Gastrocnemius medialis (tissue), 4 donors: ENCODE measurements around the gene GLDC. TPM values are rescaled to one million over a fixed set of nuclear protein-coding genes. Genes with fewer than 3 reads are reported as not detected.

Experiments used
- ATAC-seq, 2 donors: fragments of 150-250 bp; one replicate each; pipeline ENCODE4 v1.9.1; 2016
- DNase-seq, 2 donors: peaks; one replicate each; pipeline ENCODE4 v3.0.0-alpha.2; 2019
- H3K27ac ChIP-seq, 4 donors: fragments of 200-600 bp; sonication (generic); 1 replicate in 1 of 4; 2 replicates in 3 of 4; pipeline ENCODE4 v1.5.1; 2016 to 2018; ENCODE audit warnings: mild to moderate bottlenecking in 2 of 4, moderate library complexity in 1 of 4
- H3K27me3 ChIP-seq, 3 donors: fragments of 200-600 bp; sonication (generic) in 2 of 3; 1 replicate in 1 of 3; 2 replicates in 2 of 3; pipeline versions ENCODE4 v1.5.1 to v1.6.0; 2016 to 2019; ENCODE audit warnings: mild to moderate bottlenecking in 1 of 3, moderate library complexity in 1 of 3
- H3K36me3 ChIP-seq, 2 donors: fragments of 200-600 bp; sonication (generic) in 1 of 2; one replicate each; pipeline ENCODE4 v1.5.1; 2017 to 2018
- H3K4me1 ChIP-seq, 2 donors: fragments of 200-600 bp; sonication (generic) in 1 of 2; one replicate each; pipeline ENCODE4 v1.5.1; 2016 to 2017; ENCODE audit warnings: mild to moderate bottlenecking in 2 of 2
- H3K4me3 ChIP-seq, 4 donors: fragments of 200-600 bp; sonication (generic) in 3 of 4; 1 replicate in 1 of 4; 2 replicates in 3 of 4; pipeline ENCODE4 v1.5.1; 2016 to 2019; ENCODE audit warnings: mild to moderate bottlenecking in 2 of 4
- H3K9me3 ChIP-seq, 3 donors: fragments of 200-600 bp; sonication (generic) in 2 of 3; 1 replicate in 1 of 3; 2 replicates in 2 of 3; pipeline ENCODE4 v1.5.1; 2016 to 2019
- POLR2A ChIP-seq, 2 donors: fragments of 450-650 bp; IDR thresholded peaks; one replicate each; pipeline ENCODE4 v1.6.1; 2017; ENCODE audit warnings: antibody characterized with exemption in 2 of 2, mild to moderate bottlenecking in 2 of 2, moderate library complexity in 2 of 2
- in situ Hi-C, 4 donors: fragments of 200-750 bp; cut with MboI; loops; one replicate each; pipeline versions ENCODE4 v1.15.0 to v1.8.0; 2017; ENCODE audit warnings: low sequenced_read_pairs in 4 of 4
- intact Hi-C: fragments of 100-400 bp; cut with DNase I; formaldehyde crosslinking; loops from one replicate; pipeline ENCODE4 v1.15.1; 2023; ENCODE audit warnings: low total_unique reads
- total RNA-seq, 4 donors: library from RNA; depleted of rRNA; stranded (reverse); fragments of >200 nt; gene quantifications; one replicate each; pipeline versions ENCODE4 v1.1.0 to v1.2.3, GENCODE V29; 2016
- TF ChIP-seq, protein P1 (sequence below), 5 experiments: fragments of 450-650 bp in 3 of 5; fragments of 200-600 bp in 2 of 5; sonication (generic) in 2 of 5; IDR thresholded peaks in 4 of 5; conservative IDR thresholded peaks in 1 of 5; 1 replicate in 4 of 5; 2 replicates in 1 of 5; pipeline ENCODE4 v1.5.1; 2016 to 2019; ENCODE audit warnings: antibody characterized with exemption in 5 of 5, mild to moderate bottlenecking in 3 of 5, moderate library complexity in 3 of 5

GLDC gene
- total RNA-seq, 4 donors from 2014 or later: 0.31 to 1.00 (median 0.47) TPM

DNA sequence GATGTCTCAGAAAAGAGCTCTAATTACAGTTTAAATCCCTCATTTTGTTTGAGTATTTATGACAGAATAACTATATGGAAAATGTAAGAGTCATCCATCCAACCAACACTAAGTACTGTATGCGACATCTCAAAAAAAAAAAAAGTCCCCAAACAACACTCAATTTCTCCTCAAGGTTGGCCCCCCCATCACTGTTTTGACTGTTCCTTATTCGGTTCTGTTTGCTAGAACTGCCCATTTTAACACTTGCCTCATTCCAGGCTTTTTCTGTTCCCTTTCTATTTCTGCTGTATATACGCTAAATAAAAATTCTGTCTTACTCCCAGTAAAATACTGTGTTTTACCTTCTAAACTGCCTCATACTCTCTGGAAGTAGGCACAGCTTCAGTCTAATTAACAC is 25.2 kb downstream of the GLDC start:
- ATAC-seq: no peak
- H3K27ac ChIP-seq: no peak overlapping the region
- intact Hi-C loops: no loop called here
- no peaks in the 10 kb centered on the region for H3K9me3 ChIP-seq
- H3K36me3 ChIP-seq: no peaks in the 10 kb centered on the region
- in situ Hi-C loops: no loop called here
- H3K4me1 ChIP-seq: no peaks in the 10 kb centered on the region
- TF ChIP-seq, protein P1, sequence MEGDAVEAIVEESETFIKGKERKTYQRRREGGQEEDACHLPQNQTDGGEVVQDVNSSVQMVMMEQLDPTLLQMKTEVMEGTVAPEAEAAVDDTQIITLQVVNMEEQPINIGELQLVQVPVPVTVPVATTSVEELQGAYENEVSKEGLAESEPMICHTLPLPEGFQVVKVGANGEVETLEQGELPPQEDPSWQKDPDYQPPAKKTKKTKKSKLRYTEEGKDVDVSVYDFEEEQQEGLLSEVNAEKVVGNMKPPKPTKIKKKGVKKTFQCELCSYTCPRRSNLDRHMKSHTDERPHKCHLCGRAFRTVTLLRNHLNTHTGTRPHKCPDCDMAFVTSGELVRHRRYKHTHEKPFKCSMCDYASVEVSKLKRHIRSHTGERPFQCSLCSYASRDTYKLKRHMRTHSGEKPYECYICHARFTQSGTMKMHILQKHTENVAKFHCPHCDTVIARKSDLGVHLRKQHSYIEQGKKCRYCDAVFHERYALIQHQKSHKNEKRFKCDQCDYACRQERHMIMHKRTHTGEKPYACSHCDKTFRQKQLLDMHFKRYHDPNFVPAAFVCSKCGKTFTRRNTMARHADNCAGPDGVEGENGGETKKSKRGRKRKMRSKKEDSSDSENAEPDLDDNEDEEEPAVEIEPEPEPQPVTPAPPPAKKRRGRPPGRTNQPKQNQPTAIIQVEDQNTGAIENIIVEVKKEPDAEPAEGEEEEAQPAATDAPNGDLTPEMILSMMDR (IDR thresholded peaks at IDR 0.05 in 4 of 5, conservative IDR thresholded peaks at IDR 0.05 in 1 of 5): no peak
- TF ChIP-seq POLR2A (IDR thresholded peaks at IDR 0.05): no peak
- H3K27me3 ChIP-seq: no peaks in the 10 kb centered on the region
- no peak for DNase-seq
- no peak overlapping the region for H3K4me3 ChIP-seq

DNA sequence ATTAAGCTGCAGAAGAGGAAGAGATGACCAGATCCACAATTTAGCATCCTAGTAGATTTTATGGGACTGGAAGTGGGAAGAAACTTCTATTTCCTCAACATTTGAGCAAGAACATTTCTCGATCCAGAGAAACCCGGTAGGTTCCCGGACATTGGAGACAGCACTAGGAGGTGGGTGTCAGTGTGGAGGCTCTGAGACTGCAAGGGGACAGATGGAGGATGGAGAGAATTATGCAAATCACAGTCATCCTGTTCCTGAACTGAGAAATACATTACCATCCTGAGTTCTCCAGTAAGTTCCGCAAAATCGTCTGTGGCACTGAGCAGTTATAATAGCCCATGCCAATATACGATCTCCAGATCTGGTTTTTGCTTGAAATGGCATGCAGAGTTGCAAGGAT is 25.6 kb downstream of the GLDC start:
- DNase-seq (no peak), ATAC-seq (no peak)
- TF ChIP-seq, protein P1 (IDR thresholded peaks at IDR 0.05 in 4 of 5, conservative IDR thresholded peaks at IDR 0.05 in 1 of 5): no peak
- TF ChIP-seq POLR2A (IDR thresholded peaks at IDR 0.05): no peak
- in situ Hi-C loops: no loop called here
- Histone ChIP-seq H3K27ac (no peak overlapping the region), H3K4me1 (no peaks in the 10 kb centered on the region), H3K27me3 (no peaks in the 10 kb centered on the region), H3K36me3 (no peaks in the 10 kb centered on the region), H3K9me3 (no peaks in the 10 kb centered on the region), H3K4me3 (no peak overlapping the region)
- intact Hi-C loops: no loop called here

DNA sequence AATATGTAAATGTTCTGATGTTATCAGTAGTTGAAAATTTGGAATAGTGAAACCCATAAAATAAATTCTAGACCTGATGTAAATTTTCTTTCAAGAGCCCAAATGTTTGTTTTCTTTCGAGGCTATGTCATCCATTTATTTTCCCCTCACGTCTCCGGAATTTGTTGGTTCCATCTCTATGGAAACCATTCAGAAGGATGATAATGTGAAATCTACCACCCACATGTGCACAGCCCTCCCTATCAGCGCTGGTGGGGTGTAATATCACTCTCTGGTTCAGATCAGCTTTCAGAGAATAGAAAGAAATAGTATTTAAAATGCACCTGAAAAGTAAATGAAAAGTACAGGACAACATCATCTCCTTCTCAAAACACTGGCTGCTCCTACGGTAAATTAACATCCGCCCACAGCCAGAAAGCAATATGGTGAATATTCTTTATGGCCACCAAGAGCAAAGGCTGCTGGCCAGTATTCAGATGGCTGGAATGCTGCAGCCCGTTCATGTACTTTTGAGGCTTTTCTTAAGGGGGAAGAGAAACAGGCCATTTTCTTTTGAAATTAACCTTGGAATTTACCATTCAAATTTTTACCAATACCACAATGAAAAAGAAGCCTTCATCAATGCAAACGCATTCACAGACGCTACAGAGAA is 28.5 kb downstream of the GLDC start:
- Histone ChIP-seq H3K9me3 (no peaks in the 10 kb centered on the region), H3K4me3 (no peak overlapping the region), H3K27me3 (no peaks in the 10 kb centered on the region), H3K36me3 (no peaks in the 10 kb centered on the region), H3K4me1 (no peaks in the 10 kb centered on the region), H3K27ac (no peak overlapping the region)
- intact Hi-C loops (no loop called here), in situ Hi-C loops (no loop called here)
- DNase-seq (no peak), ATAC-seq (no peak)
- no peak for TF ChIP-seq POLR2A (IDR thresholded peaks at IDR 0.05)
- TF ChIP-seq, protein P1 (IDR thresholded peaks at IDR 0.05 in 4 of 5, conservative IDR thresholded peaks at IDR 0.05 in 1 of 5): no peak

DNA sequence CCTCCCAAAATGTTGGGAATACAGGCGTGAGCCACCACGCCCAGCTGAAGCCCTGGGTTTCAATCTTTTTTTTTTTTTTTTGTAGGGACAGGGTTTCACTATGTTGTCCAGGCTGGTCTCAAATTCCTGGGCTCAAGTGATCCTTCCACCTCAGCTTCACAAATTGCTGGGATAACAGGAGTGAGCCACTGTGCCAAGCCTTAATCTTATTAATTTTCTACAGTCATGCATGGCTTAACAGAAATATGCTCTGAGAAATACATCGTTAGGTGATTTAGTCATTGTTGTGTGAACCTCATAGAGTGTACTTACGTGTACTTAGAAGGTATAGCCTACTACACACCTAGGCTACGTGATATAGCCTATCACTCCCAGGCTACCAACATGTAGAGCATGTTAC is 31.0 kb downstream of the GLDC start:
- no peak overlapping the region for H3K27ac ChIP-seq
- H3K36me3 ChIP-seq: no peaks in the 10 kb centered on the region
- ATAC-seq (no peak), DNase-seq (no peak)
- in situ Hi-C loops: no loop called here
- no peaks in the 10 kb centered on the region for H3K4me1 ChIP-seq
- no peaks in the 10 kb centered on the region for H3K9me3 ChIP-seq
- intact Hi-C loops: no loop called here
- H3K4me3 ChIP-seq: no peak overlapping the region
- H3K27me3 ChIP-seq: no peaks in the 10 kb centered on the region
- TF ChIP-seq POLR2A (IDR thresholded peaks at IDR 0.05): no peak
- TF ChIP-seq, protein P1 (IDR thresholded peaks at IDR 0.05 in 4 of 5, conservative IDR thresholded peaks at IDR 0.05 in 1 of 5): no peak

DNA sequence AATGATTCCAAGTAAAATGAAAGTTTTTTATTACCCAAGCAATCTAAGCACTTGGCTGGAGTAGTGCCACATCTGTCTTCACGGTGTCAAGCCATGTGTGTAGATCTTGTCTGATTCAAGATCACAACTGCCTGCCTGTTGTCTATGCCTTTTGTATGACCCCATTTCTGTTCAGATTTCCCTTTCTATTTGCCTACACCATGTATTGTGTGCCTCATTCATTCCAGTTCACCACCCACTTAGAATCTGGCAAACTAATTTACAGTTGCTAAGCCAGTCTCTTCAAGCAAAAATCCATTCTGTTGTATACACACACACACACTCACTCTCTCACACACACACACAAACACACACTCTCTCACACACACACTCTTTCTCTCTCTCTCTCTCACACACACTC is 33.7 kb downstream of the GLDC start:
- ATAC-seq (no peak), DNase-seq (no peak)
- H3K36me3 ChIP-seq: no peaks in the 10 kb centered on the region
- no peaks in the 10 kb centered on the region for H3K27me3 ChIP-seq
- H3K9me3 ChIP-seq: no peaks in the 10 kb centered on the region
- H3K27ac ChIP-seq: no peak overlapping the region
- in situ Hi-C loops (no loop called here), intact Hi-C loops (no loop called here)
- TF ChIP-seq, protein P1 (IDR thresholded peaks at IDR 0.05 in 4 of 5, conservative IDR thresholded peaks at IDR 0.05 in 1 of 5): no peak
- H3K4me3 ChIP-seq: no peak overlapping the region
- H3K4me1 ChIP-seq: no peaks in the 10 kb centered on the region
